ENCODE data around the gene PSMD4.

Gene PSMD4

GRCh38 chr1:151235235-151235634, 19.3 kb upstream of the PSMD4 start:
- no peak for DNase-seq (ENCODE audit: low spot score)
- no peak for TF ChIP-seq CTCF (IDR thresholded peaks at IDR 0.05)

GRCh38 chr1:151237678-151238466, 16.7 kb upstream of the PSMD4 start:
- Histone ChIP-seq H3K4me3 (no peak overlapping the region), H3K27ac (no peak overlapping the region)
- no peak for DNase-seq (ENCODE audit: low spot score)
- TF ChIP-seq CTCF (IDR thresholded peaks at IDR 0.05): no peak

More at GRCh38 chr1:151235235-151235634, 19.3 kb upstream of the PSMD4 start:
- H3K4me3 ChIP-seq: no peak overlapping the region
- H3K27ac ChIP-seq: no peak overlapping the region

GRCh38 chr1:151238467-151238739, 16.1 kb upstream of the PSMD4 start:
- Histone ChIP-seq H3K27ac (no peak overlapping the region), H3K4me3 (no peak overlapping the region)
- no peak for DNase-seq (ENCODE audit: low spot score)
- TF ChIP-seq CTCF (IDR thresholded peaks at IDR 0.05): no peak

GRCh38 chr1:151242442-151242841, 12.1 kb upstream of the PSMD4 start:
- no peak for TF ChIP-seq CTCF (IDR thresholded peaks at IDR 0.05)
- DNase-seq (ENCODE audit: low spot score): no peak
- no peak overlapping the region for H3K27ac ChIP-seq

GRCh38 chr1:151243683-151244216, 10.8 kb upstream of the PSMD4 start:
- no peak for DNase-seq (ENCODE audit: low spot score)
- no peak overlapping the region for H3K27ac ChIP-seq
- no peak for TF ChIP-seq CTCF (IDR thresholded peaks at IDR 0.05)
- no peak overlapping the region for H3K4me3 ChIP-seq

More at GRCh38 chr1:151242442-151242841, 12.1 kb upstream of the PSMD4 start:
- H3K4me3 ChIP-seq: no peak overlapping the region

- no peak for TF ChIP-seq CTCF (IDR thresholded peaks at IDR 0.05)
- no peak for DNase-seq (ENCODE audit: low spot score)
Observed at GRCh38 chr1:151246786-151247185, 7.7 kb upstream of the PSMD4 start.

More at GRCh38 chr1:151246786-151247185, 7.7 kb upstream of the PSMD4 start:
- Histone ChIP-seq H3K4me3 (no peak overlapping the region), H3K27ac (no peak overlapping the region)

Data from coronary artery (tissue), 2 donors.